Esophagus squamous epithelium (tissue), 4 donors: ENCODE data around the gene ACVR1B.

ENCODE experiments used
- CTCF ChIP-seq, 6 experiments: fragments of 450-650 bp in 4 of 6; fragments of 200-600 bp in 2 of 6; sonication (generic) in 2 of 6; IDR thresholded peaks; one replicate each; pipeline ENCODE4 v1.5.1; 2016 to 2019; ENCODE audit warnings: antibody characterized with exemption in 6 of 6, mild to moderate bottlenecking in 4 of 6, moderate library complexity in 4 of 6
- POLR2A ChIP-seq, 4 donors: fragments of 450-650 bp; IDR thresholded peaks; one replicate each; pipeline ENCODE4 v1.6.1; 2017; ENCODE audit warnings: antibody characterized with exemption in 4 of 4, mild to moderate bottlenecking in 4 of 4, moderate library complexity in 3 of 4

- TF ChIP-seq CTCF (IDR thresholded peaks at IDR 0.05) (no peak), POLR2A (IDR thresholded peaks at IDR 0.05) (no peak)
Measured at GRCh38 chr12:51944608-51945233, 6.8 kb upstream of the ACVR1B start.
